Kidney capillary endothelial cell (primary cell): ENCODE data around the gene SHANK3.

ENCODE experiments used
- DNase-seq: peaks from one replicate; pipeline ENCODE4 v3.0.0-alpha.2; 2018; ENCODE audit warnings: low spot score

SHANK3 gene

DNA sequence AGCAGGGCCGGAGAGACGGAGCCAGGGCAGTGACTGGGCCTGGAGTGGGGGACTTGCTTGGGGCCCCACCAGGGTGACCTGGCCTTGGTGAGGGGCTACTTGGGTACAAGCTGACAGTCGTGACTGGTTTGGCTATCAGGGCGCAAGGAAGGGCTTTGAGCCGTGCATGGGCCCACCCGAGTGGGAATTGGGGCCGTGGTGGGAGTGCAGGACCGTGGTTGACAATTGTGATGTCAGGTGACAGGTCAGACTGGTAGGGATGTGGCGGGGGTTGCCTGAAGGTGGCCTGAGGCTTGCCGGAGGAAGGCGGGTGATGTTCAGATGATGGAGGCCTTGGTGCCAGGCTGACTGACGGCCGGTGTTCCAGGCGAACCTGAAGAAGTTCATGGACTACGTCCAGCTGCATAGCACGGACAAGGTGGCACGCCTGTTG is 5.6 kb downstream of the SHANK3 start:
- no peak for DNase-seq

DNA sequence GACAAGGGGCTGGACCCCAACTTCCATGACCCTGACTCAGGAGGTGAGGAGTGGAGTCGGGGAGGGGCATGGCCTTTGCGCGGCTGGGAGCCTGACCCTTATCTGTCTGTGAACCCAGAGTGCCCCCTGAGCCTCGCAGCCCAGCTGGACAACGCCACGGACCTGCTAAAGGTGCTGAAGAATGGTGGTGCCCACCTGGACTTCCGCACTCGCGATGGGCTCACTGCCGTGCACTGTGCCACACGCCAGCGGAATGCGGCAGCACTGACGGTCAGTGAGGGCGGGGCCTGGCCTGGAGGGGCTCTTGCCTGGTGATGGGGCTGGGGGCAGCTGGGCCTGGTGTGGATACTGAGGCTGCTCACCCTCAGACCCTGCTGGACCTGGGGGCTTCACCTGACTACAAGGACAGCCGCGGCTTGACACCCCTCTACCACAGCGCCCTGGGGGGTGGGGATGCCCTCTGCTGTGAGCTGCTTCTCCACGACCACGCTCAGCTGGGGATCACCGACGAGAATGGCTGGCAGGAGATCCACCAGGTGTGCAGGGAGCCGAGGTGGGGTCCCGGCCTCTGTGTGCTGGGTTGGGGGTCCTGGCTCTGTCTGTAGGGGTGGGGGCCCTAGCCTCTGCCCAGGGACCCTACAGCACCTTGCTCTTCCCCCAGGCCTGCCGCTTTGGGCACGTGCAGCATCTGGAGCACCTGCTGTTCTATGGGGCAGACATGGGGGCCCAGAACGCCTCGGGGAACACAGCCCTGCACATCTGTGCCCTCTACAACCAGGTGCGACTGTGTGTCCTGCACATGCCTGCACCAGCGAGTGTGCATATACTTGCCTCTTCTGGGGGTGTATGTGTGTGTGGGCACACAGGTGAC is 6.3 kb downstream of the SHANK3 start:
- no peak for DNase-seq

DNA sequence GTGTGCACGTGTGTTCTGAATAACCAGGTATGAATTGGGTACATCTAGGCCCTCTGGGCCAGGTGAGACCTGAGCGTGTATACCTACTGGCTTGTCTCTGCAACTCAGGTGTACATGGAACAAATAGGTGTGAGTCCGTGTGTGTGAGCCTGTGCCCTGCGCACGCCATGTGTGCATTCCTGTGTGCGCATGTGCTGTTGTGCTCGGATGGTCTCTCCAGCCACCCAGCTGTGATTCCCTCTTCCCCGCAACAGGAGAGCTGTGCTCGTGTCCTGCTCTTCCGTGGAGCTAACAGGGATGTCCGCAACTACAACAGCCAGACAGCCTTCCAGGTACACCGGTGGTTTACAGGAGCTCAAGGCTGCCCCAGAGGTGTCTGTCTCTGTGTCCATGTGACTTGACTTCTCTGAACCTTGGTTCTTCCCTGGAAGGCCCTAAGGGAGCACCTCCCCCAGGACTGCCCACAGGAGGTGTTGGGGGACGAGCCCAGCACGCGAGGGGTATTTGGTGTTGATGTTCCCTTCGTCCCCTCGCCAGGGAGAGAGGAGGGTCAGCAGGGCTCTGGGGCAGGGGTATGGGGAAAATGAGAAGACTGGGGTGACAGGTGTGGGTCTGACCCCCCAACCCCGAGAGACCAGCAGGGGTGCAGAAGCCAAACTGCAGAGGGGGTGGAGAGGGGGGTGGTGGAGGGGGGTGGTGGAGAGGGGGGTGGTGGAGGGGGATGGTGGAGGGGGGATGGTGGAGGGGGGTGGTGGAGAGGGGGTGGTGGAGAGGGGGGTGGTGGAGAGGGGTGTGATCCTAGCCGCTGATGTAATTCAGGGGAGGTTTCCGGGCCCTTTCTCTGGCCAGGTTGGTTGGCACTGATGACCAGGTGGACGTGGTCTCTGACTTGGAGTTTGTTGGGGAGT is 10.7 kb downstream of the SHANK3 start:
- DNase-seq: no peak

DNA sequence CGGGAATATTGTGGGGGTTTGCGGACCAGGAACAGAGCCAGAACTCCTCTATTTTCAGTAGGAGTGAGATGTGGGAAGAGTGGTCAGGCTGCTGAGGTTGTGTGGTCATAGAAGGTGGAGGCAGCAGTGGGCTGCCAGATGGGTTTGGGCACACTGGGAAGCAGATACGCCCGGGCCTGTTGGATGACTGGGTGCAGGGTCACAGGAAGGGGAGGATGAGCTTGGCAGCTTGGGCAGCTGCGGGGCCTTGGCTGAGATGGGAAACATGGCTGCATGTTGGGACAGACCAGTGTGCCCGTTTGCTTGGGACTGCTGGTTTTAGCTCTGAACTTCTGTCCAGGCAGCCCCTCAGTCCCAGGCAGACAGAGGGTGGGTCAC is 11.4 kb downstream of the SHANK3 start:
- DNase-seq: no peak

DNA sequence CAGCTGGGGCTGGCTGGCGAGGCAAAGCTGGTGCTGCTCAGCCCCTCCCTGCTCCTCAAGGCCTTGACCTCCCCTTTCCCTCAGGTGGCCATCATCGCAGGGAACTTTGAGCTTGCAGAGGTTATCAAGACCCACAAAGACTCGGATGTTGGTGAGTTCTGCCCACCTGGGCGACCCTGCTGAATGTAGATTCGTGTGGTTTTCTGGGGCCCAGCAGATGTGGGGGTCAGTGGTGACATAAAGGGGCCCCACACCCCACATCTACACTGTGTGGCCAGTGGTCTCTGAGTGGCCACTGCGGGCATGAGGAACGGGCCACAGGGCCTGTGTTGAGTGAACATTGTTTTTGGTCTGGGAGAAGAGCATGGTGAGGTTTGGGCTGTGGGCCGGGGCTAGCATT is 11.9 kb downstream of the SHANK3 start:
- DNase-seq: no peak

DNA sequence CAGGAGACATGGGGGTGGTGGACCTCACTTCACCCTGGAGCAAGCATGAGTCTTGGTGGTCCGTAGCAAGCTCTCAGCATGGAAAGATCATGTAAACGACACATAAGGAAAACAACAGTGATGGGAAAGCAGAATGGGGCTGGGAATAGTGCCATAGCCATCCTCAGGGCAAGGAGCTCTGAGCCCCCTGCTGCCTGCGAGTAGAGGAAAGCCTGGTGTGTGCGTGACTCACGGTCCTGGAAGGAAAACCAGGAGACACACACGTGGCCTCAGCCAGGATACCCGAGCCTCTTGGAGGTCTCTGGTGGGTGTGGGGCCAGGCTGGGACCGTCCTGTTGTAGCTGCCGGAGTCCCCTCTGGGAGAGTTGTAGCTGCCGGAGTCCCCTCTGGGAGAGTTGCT is 12.4 kb downstream of the SHANK3 start:
- no peak for DNase-seq

DNA sequence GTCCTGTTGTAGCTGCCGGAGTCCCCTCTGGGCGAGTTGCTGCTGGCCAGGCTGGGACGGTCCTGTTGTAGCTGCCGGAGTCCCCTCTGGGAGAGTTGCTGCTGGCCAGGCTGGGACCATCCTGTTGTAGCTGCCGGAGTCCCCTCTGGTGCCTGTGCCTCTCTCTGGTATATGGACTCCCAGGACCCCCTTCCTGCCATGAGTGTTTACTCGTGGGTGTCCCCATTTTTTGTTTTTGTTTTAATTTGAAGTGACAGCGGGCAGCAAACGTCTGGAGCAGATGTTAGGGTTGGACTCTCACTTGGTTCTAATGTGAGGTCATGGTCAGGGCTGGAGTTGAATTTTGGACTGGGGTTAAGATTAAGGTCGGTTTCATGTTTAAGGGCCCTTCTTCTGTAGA is 14.2 kb downstream of the SHANK3 start:
- no peak for DNase-seq

DNA sequence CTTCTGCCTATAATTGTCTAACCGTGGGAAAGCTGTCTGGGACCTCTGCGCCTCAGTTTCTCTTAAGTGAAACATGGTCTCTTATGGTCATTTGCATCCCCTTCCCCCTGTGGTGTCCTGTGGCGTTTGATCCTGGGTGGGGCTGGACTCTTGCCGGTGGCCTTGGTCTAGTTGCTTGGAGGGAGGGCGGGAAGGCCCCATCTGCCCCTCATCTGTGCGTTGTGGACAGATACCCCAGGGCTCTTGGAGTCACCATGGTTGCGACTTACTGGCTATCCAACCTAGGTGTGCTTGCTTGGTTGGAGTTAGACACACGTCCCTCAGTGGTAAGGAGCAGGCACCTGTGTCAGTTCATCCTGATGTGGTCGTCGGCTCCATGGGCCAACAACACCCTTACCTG is 15.2 kb downstream of the SHANK3 start:
- DNase-seq: no peak

DNA sequence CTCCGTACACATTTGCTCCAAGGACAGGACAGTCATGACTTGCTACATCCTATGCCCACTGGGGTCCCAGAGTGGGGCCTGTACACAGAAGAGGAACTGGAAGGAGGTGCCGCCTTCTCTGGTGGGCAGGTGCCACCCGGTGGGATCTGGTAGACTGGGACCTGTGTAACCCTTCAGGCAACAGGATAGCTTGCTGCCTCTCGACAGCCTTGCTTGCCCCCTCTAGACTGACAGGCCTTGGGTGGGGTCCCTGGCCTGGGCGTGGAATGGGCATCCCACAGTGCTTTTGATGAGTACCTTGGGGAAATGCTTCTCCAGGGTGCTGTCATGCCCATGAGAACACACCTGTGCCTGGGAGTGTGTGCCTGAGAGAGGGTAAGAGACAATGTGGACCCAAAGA is 15.8 kb downstream of the SHANK3 start:
- no peak for DNase-seq

DNA sequence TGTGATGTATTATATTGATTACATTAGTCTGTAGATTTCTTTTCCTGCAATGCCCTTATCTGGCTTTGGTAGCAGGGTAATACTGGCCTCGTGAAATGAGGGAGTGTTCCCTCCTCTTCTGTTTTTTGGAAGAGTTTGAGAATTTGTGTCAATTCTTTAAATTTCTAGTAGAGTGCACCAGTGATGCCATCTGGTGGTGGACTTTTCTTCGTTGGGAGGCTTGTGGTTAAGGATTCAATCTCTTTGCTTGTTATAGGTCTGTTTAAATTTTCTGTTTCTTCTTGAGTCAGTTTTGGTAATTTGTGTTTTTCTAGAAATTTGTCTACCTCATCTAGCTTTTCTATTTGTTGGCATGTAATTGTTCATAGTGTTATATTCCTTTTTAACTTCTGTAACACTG is 18.9 kb downstream of the SHANK3 start:
- no peak for DNase-seq

DNA sequence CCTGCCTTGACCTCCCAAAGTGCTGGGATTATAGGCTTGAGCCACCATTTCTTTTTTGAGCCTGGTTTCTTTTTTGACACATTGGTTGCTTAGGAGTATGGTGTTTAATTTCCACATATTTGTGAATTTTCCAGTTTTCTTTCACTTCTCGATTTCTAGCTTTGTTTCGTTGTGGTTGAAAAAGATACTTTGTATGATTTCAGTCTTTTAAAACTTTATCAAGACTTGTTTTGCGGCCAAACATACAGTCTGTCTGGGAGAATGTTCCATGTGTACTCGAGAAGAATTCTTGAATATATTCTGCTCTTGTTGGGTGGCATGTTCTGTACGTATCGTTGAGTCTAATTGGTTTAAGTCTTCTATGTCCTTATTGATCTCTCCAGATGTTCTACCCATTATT is 20.8 kb downstream of the SHANK3 start:
- DNase-seq: no peak

DNA sequence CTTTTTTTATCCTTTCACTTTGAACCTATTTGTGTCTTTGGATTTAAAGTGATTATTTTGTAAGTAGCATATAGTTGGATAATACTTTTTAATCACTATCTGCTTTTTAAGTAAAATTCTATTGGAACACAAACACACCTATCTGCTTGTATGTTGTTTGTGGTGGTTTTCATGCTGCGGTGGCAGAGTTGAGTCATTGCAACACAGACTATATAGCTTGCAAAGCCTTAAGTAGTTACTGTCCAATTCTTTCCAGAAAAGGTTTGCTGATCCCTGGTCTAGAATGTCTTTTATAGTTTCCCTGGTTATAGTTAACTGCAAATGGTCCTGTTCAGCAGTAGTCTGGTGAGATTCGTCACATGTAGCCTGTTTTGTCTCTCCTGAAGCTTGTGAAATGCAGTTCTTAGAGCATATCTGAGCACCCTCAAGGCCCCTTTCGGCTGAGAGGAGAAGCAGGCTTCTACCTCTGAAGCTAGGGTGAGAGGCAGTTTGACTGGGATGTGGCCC is 21.5 kb downstream of the SHANK3 start:
- no peak for DNase-seq

DNA sequence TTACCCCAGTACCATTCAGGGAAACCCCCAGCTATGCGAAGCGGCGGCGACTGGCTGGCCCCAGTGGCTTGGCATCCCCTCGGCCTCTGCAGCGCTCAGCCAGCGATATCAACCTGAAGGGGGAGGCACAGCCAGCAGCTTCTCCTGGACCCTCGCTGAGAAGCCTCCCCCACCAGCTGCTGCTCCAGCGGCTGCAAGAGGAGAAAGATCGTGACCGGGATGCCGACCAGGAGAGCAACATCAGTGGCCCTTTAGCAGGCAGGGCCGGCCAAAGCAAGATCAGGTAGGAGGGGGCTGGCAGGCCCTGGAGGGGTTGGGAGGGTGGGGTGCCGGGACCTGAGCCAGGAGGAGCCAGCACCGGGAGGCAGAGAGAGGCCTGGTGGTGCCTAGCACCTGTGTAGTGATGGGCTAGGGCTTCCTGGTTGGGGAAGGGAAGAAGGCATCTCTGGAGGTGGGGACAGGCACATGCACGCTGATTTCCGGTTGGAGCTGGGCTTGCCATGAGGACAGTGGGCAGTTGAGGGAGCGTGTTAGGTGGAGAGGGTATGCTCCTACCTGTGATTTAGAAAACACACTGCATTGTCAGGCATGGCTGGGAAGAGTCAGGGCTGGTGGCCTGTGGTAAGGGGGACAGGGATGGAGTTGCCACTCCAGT is 22.3 kb downstream of the SHANK3 start:
- DNase-seq: no peak

DNA sequence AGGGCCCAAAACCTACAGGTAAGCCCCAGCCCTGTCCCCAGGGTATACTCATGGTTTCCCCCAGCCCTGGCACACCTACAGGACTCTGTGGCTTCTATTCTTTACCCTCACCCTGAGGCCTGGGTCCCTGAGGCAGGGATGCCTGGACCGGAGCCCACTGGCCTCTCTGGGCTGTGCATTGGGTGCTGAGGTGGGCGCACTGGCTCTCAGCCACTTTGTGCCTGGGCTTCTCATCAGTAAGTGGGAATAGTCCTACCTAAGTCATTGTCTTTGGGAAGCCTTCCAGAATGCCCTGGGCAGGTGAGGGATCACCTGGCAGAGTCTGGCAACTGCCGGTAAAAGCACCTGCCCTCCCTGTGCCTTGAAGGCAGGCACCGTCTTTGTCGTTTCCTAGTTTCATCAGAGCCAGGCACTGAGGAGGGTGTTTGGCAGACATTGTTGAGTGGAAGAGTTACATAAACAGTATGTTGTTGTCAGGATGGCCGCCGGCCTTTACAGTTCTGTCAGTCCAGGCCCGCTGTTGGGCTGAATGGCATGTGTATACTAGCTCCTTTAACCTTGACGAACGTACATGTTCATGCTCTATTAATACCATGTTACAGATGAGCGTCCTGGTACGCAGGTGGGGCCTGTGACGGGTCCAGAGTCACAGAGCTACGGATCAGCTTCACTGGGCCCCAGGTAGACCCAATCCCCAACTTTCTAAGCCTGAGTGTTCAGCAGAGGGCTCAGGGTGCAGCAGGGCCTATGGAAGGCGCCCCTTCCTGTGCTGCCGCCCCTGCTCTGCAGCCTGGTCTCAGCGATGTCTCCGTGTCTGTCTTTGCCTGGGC is 23.0 kb downstream of the SHANK3 start:
- no peak for DNase-seq

DNA sequence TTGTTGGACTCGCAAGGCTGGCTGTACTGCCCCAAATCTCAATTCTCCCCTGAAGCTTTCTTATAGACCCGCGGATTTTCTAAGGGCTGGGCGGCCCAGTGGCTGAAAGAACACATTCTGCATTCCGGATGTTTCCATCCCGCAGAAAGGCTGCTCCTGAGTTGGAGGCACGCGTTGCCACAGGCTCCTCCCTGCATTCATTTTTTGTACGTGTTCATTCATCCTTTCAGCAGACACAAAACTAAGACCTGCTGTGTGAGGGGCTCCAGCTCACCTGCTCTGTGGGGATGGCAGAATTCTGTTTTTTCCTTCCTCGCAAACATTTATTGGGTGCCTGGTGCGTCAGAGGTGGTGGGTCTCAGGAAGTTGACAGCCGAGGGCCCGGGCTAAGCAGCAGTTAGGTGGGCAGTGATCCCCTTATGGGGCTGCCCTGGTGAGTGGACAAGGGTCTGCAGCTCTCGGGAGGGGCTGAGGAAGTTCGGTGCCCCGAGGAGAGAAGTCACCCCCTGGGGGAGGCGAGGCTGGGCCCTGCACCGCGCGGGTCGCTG is 23.7 kb downstream of the SHANK3 start:
- no peak for DNase-seq

DNA sequence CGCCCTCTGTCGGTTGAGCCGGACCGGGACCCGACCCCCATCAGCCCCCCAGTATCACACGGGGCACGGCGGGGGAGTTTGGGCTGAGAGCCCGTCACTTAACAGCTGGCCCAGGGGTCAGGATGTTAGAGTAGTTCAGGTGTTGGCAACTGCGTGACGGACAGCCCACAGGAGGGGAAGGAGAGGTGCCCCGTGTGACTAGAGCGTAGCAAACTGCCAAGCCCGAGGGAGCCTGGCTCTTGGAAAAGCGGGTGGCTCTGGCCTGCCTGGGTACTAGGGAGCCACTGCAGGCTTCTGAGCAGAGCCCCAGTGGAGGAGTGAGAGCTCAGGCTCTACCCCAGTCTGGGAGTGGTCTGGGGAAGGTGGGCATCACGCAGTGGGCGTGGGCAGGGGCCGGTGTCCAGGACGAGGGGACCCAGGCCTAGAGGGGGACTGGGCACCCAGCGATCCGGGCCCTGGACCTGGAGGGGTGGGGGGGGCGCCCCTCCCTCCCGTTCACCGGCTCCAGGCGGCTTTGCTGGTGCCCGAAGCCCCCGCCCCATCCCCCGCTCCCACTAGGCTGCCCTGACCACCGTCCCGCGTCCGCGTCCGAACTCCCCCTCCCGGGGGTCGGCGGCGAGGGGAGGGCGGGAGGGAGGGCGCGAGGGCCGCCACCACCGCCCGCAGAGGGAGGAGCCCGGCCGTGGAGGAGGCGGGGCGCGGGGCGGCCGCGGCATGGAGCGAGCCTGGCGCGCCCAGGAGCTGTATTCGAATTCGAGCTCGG is 24.4 kb downstream of the SHANK3 start:
- no peak for DNase-seq

DNA sequence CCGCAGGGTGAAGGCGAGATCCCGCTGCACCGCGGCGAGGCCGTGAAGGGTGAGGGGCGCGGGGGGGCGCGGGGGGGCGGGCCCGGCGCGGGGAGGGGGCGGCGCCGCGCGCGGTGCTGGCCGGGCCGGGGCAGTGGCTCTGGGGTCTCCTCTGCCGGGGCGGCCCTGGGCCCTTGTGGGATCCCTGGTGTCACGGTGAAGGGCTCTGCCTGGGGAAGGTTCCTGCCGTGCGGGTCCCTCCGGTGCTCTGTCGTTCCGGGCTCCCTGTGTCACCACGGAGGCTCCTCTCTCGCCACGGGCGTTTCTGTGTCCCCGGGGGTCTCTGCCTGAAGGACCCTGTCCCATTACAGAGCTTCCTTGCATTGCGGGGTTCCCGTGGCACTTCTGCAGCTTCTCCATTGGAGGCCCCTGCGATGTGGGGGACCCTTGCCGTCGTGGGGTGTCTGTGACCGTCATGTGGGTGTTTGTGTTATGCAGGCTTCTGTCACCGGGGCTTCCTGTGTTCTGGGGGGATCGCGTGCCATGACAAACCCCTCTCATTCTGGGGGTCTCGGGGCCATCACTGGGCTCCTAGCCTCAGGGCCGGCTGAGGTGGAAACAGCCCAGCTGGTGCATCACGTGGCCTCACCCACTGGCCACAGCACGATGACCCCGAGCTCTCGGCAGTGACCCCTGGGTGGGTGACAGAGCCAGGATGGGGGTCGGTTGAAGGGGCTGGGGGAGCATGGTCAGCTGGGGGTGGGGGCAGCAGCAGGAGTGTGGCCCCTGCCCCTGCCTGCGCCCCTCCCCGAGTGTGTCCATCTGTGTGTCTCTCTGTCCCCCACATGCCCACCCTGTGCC is 25.3 kb downstream of the SHANK3 start:
- no peak for DNase-seq

DNA sequence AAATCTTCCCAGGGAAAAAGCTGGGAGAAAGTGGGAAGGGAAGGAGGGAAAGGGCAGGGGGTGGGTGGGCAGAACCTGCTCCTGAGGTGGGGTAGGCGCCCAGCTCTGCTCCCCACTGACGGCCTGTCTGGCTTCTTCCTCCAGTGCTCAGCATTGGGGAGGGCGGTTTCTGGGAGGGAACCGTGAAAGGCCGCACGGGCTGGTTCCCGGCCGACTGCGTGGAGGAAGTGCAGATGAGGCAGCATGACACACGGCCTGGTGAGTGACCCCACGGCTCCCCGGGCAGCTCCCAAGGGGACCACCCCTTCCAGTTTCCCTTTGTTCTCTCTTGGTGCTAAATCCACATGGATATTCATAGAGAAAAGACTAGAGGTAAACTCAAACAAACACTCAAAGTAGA is 25.9 kb downstream of the SHANK3 start:
- peak; percentile 80 for DNase-seq

DNA sequence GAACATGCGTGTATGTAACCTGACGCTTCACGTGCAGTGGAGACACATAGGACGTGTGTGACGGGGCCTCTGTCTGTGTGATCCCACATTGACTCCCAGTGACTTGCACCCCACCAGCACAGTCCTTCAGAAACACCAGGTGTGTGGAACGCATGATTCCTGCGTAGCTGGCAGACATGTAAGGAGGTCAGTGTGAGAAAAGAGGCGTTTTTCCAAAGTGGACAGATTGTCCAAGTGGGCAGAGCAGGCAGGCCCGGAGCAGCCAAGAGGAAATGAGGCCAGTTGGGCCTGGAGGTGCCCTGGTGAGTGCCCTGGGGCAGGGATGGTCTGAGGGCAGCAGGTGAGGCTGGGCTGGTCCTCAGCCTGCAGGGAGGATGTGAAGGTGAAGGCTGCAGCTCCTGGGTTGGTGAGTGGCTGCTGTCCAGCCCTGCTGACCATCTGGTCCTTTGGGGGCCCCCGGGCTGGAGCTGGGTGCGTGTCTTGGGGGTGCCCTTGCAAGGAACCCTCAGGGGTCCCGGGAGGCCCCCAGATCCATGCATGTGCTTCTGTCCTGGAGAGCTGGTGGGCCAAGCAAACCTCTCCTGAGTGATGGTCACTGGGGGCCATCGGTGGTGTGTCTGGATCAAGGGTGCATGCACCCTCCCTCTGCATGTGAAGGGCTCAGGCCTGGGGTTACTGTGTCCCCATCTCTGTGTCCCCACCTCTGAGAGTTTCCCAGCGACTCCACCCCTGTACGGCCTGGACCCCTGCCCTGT is 26.6 kb downstream of the SHANK3 start:
- no peak for DNase-seq
